ENCODE data around the gene VASP.
A peak's percentile ranks its signal among the peaks of the same experiment; 100 is the strongest.

VASP gene

DNA sequence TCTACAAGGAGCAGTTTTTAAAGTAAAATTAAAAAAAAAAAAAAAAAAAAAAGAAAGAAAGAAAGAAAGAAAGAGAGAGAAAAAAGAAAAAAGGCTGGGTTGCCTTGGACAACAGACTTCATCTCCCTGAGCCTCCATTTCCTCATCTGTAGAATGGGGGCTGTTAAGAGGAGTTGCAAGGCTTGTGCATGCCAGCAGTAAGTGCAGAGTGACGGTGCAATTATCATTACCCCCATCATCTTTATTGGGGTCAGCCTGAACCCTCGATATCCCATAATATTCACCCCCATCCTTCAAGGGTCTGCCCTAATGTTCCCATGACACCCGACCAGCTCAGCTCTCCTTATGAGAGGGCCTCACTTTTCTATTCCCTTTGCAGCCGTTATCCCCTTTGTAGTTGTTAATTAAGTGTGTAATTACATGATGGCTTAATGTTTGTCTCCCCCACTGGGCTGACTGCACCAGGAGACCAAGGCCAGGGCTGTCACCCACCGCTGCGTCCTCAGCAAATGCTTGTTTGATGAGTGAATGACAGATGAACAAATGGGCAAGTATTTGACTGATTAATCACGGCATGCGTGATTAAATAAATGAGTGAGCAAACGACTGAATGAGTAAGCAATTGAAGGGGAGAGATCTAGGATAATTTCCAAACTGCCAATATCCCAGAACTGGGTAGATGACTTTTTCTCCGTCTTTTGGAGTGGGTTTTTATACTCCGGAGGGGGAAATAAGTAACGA, 29.4 kb upstream of the VASP start:
- H3K79me2 ChIP-seq (ENCODE audit: low read length): no peaks in the 10 kb centered on the region
- peaks cover 16% of the 10 kb centered on the region for H3K4me1 ChIP-seq (ENCODE audit: low read length)
- peaks cover 21% of the 10 kb centered on the region for H3K27me3 ChIP-seq (ENCODE audit: low read depth, low read length)
- H3K9me3 ChIP-seq (ENCODE audit: insufficient read depth, low read length): no peaks in the 10 kb centered on the region
- peak overlapping the region; percentile 98 for H3K4me2 ChIP-seq (ENCODE audit: low read length)
- H3K36me3 ChIP-seq (replicated peaks; ENCODE audit: low read depth, low read length): no peaks in the 10 kb centered on the region
- H3K9ac ChIP-seq (ENCODE audit: low read length): peak overlapping the region; percentile 69
- peak overlapping the region; percentile 28; the same call in 1 of the 2 replicates for H2AFZ ChIP-seq (ENCODE audit: low read depth, low read length)
- peak overlapping the region; percentile 80 for H3K27ac ChIP-seq (ENCODE audit: low read length)
- TF ChIP-seq, protein P1, sequence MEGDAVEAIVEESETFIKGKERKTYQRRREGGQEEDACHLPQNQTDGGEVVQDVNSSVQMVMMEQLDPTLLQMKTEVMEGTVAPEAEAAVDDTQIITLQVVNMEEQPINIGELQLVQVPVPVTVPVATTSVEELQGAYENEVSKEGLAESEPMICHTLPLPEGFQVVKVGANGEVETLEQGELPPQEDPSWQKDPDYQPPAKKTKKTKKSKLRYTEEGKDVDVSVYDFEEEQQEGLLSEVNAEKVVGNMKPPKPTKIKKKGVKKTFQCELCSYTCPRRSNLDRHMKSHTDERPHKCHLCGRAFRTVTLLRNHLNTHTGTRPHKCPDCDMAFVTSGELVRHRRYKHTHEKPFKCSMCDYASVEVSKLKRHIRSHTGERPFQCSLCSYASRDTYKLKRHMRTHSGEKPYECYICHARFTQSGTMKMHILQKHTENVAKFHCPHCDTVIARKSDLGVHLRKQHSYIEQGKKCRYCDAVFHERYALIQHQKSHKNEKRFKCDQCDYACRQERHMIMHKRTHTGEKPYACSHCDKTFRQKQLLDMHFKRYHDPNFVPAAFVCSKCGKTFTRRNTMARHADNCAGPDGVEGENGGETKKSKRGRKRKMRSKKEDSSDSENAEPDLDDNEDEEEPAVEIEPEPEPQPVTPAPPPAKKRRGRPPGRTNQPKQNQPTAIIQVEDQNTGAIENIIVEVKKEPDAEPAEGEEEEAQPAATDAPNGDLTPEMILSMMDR (IDR thresholded peaks at IDR 0.05; ENCODE audit: low read depth, low read length): no peak
- no peak for TF ChIP-seq EZH2phosphoT487 (IDR thresholded peaks at IDR 0.05; ENCODE audit: low read depth)
- peak overlapping the region; percentile 75 for H3K4me3 ChIP-seq (ENCODE audit: low read length)
- H4K20me1 ChIP-seq (ENCODE audit: insufficient read depth, low read length): no peaks in the 10 kb centered on the region

DNA sequence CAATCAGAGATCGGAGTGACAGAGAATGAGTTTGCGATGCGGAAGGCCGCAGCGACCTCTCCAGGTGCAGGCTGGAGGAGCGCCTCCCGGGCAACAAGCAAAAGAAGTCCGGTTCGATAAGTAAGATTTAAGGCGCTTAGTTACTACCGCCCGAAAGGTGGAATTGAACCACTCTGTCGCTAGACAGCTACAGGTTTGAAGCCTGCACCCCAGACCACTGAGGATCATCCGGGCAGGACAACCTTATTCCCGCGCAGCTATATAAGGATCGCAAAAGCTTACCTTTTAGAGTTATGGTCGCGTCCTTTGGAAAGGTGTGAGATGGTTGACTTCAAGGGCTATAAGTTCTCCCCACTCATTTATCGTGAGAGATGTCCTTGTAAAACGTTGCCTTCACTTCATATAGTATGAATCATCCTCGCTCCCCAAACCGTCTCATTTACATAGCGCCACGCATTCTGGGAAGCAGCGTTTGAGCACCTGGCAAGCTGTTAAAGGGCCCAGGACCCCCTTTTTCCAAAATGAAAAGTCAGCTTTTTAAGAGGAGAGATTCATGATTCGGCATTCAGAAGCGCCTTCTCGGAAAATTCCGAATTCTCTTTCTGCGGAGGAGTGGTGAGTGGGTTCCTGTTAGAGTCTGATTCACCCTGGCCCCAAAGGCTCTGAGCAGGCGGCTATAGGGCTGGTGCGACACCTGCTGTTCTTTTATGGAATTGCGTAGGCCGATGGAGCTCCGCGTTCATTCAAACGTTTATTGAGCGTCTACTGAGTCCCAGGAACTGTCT, 28.6 kb upstream of the VASP start:
- Histone ChIP-seq H3K79me2 (ENCODE audit: low read length) (no peaks in the 10 kb centered on the region), H3K4me1 (ENCODE audit: low read length) (peaks cover 16% of the 10 kb centered on the region), H3K9ac (ENCODE audit: low read length) (peak overlapping the region; percentile 69), H3K9me3 (ENCODE audit: insufficient read depth, low read length) (no peaks in the 10 kb centered on the region), H4K20me1 (ENCODE audit: insufficient read depth, low read length) (no peaks in the 10 kb centered on the region), H3K27me3 (ENCODE audit: low read depth, low read length) (peaks cover 14% of the 10 kb centered on the region), H3K4me2 (ENCODE audit: low read length) (peak overlapping the region; percentile 98), H2AFZ (ENCODE audit: low read depth, low read length) (peak overlapping the region; percentile 60), H3K36me3 (replicated peaks; ENCODE audit: low read depth, low read length) (no peaks in the 10 kb centered on the region), H3K4me3 (ENCODE audit: low read length) (peak overlapping the region; percentile 75), H3K27ac (ENCODE audit: low read length) (peak overlapping the region; percentile 80)
- TF ChIP-seq, protein P1 (IDR thresholded peaks at IDR 0.05; ENCODE audit: low read depth, low read length): peak; percentile 98
- no peak for TF ChIP-seq EZH2phosphoT487 (IDR thresholded peaks at IDR 0.05; ENCODE audit: low read depth)

DNA sequence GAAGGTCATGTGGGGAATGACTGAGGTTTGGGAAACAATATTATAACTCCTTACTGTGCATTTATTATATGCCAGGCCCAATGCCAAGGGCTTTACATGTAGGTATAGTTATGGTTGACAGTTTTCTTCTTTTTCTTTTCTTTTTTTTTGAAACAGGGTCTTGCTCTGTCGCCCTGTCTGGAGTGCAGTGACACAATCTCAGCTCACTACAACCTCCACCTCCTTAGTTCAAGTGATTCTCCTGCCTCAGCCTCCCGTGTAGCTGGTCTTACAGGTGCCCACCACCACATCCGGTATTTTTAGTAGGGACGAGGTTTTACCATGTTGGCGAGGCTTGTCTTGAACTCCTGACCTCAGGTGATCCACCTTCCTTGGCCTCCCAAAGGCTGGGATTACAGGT, 24.2 kb upstream of the VASP start:
- no peak overlapping the region for H3K4me2 ChIP-seq (ENCODE audit: low read length)
- no peaks in the 10 kb centered on the region for H3K36me3 ChIP-seq (replicated peaks; ENCODE audit: low read depth, low read length)
- no peak overlapping the region for H3K27ac ChIP-seq (ENCODE audit: low read length)
- H3K9me3 ChIP-seq (ENCODE audit: insufficient read depth, low read length): no peaks in the 10 kb centered on the region
- H3K4me1 ChIP-seq (ENCODE audit: low read length): peaks cover 15% of the 10 kb centered on the region
- H4K20me1 ChIP-seq (ENCODE audit: insufficient read depth, low read length): no peaks in the 10 kb centered on the region
- H2AFZ ChIP-seq (ENCODE audit: low read depth, low read length): no peak overlapping the region
- no peak overlapping the region for H3K9ac ChIP-seq (ENCODE audit: low read length)
- no peak for TF ChIP-seq EZH2phosphoT487 (IDR thresholded peaks at IDR 0.05; ENCODE audit: low read depth)
- TF ChIP-seq, protein P1 (IDR thresholded peaks at IDR 0.05; ENCODE audit: low read depth, low read length): no peak
- no peak overlapping the region for H3K4me3 ChIP-seq (ENCODE audit: low read length)
- H3K79me2 ChIP-seq (ENCODE audit: low read length): no peaks in the 10 kb centered on the region
- no peaks in the 10 kb centered on the region for H3K27me3 ChIP-seq (ENCODE audit: low read depth, low read length)

DNA sequence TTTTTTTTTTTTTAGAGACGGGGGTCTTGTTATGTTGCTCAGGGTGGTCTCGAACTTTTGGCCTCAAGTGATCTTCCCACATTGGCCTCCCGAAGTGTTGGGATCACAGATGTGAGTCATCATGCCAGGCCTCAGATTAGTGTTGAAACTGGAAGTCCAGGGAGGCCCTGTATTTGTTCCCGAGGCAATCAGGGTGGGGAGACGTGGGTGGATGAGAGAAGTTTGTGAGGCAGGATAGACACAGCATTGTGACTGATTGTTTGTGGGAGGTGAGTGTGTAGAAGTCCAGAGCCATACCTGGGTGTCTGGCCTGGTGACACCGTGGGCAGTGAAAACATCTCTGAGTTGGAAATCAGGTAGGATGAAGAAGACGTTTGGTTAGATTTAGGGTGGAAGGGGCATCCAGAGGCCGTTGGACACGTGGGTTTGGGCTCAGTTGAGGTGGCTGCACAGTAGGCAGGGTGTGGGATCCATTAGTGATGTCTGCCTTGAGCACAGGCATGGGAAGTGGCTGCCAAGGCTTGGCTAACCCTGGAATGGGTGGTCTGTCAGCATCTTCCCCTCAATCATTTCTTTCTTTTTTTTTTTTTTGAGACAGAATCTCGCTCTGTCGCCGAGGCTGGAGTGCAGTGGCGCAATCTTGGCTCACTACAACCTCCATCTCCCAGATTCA, 22.9 kb upstream of the VASP start:
- H3K27me3 ChIP-seq (ENCODE audit: low read depth, low read length): no peaks in the 10 kb centered on the region
- no peak overlapping the region for H3K9ac ChIP-seq (ENCODE audit: low read length)
- H3K4me2 ChIP-seq (ENCODE audit: low read length): no peak overlapping the region
- peaks cover 10% of the 10 kb centered on the region for H3K4me1 ChIP-seq (ENCODE audit: low read length)
- TF ChIP-seq, protein P1 (IDR thresholded peaks at IDR 0.05; ENCODE audit: low read depth, low read length): no peak
- no peak for TF ChIP-seq EZH2phosphoT487 (IDR thresholded peaks at IDR 0.05; ENCODE audit: low read depth)
- no peak overlapping the region for H3K27ac ChIP-seq (ENCODE audit: low read length)
- no peaks in the 10 kb centered on the region for H3K79me2 ChIP-seq (ENCODE audit: low read length)
- no peaks in the 10 kb centered on the region for H4K20me1 ChIP-seq (ENCODE audit: insufficient read depth, low read length)
- no peaks in the 10 kb centered on the region for H3K36me3 ChIP-seq (replicated peaks; ENCODE audit: low read depth, low read length)
- no peaks in the 10 kb centered on the region for H3K9me3 ChIP-seq (ENCODE audit: insufficient read depth, low read length)
- H3K4me3 ChIP-seq (ENCODE audit: low read length): no peak overlapping the region
- no peak overlapping the region for H2AFZ ChIP-seq (ENCODE audit: low read depth, low read length)

Data from OCI-LY3 (cell line).